H4 (cell line): ENCODE measurements around the gene POU2F1. TPM values are rescaled to one million over a fixed set of nuclear protein-coding genes. Genes with fewer than 3 reads are reported as not detected.

Source experiments
- DNase-seq: peaks from one replicate; pipeline ENCODE4 v3.0.0-alpha.2; 2015; ENCODE audit warnings: low spot score
- total RNA-seq: library from RNA; depleted of rRNA; stranded (reverse); fragments of >200 nt; shearing (Covaris generic); gene quantifications from 2 replicates; pipeline ENCODE4 v1.2.3, GENCODE V29; 2014

The POU2F1 gene
- total RNA-seq, 1 experiment from 2014 or later = 3.3 TPM

GRCh38 chr1:167272369-167272957, 51.8 kb downstream of the POU2F1 start:
- DNase-seq = no peak

DNA sequence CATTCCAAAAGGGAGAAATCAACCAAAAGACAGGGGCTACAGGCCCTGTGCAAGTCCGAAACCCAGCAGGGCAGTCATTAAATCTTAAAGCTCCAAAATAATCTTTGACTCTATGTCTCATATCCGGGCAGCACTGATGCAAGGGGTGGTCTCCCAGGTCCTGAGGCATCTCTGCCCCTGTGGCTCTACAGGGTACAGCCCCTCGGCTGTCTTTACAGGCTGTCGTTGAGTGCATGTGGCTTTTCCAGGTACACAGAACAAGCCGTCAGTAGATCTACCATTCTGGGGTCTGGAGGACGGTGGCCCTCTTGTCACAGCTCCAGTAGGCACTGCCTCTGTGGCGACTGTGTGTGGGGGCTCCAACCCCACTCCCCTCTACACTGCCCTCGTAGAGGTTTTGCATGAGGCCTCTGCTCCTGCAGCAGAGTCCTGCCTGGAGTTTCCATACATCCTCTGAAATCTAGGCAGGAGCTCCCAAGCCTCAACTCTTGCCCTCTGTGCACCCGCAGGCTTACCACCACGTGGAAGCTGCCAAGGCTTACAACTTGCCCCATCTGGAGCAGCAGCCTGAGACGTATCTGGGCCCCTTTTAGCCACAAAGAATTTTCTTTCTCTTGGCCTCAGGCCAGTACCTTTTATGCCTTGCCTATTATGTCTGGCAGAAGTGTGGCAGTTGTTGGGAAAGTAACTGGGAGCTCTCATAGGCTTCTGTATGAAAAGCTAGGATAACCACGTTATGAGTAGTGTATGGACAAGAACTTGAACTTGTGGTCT, 52.5 kb downstream of the POU2F1 start:
- DNase-seq = peak; percentile 90

DNA sequence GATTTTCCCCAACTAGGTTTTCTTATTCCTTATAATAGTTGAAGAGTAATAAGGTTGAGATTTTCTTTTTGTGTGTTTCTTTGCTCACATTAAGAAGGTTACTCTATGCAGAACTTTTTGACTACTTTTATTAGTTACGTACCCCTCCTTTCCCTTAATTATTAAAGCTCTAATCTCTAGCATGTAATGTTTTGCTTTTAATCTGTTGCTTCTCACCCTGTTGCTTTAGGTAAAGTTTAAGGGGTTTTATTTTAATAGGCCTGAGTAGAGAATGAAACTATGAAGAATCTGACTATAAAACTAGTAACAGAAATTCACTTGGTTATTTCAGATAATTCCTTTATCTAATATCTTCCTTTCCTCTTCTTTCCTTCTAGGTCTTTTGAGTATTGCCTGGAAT, 53.4 kb downstream of the POU2F1 start:
- DNase-seq = no peak

GRCh38 chr1:167276969-167277368, 56.3 kb downstream of the POU2F1 start:
- DNase-seq = no peak

GRCh38 chr1:167278497-167278896, 57.8 kb downstream of the POU2F1 start:
- no peak for DNase-seq

DNA sequence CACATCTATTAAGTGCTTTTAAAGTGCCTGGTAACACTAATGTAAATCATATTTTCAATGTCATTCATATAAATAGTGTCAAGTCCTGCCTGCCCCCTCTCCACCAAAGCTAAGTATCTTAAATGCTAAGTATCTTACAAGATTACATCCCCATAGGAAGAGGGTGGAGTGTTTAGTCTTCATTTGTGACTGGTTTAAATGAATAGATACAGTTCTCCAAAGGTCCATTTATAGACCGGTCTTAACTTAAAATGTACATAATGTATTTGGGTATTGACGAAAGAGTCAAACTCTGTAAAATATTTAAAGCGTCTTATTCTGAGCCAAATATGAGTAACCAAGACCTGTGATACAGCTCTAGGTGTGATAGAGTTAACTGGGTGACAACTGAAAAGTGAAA, 60.2 kb downstream of the POU2F1 start:
- no peak for DNase-seq

DNA sequence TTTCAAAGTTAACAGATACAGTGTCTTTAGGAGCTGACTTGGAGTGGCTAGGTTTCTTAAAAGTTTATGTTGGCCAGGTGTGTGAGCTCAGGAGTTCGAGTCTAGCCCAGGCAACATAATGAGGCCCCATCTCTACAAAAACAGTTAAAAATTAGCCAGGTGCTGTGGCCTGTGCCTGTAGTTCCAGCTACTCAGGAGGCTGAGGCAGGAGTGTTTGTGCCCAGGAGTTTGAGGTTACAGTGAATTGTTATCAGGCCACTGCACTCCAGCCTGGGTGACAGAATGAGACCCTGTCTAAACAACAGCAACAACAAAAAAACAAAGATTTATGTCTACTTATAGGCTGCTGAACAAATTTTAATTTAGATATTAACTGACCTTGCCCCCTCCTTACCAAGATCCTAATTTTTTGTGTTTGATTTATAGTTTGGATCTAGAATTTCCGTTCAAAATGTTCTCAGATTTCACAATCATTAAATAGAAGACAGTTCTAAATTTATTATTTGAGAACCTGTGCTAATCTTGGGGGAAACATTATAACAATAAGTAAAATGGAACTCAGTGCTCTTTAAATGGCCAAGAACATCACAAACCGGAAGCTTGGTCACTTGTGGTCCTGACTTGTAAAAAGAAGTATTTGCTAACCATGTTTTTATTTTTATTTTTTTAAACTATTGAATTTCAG, 67.8 kb downstream of the POU2F1 start:
- no peak for DNase-seq

GRCh38 chr1:167289075-167289442, 68.4 kb downstream of the POU2F1 start:
- no peak for DNase-seq

DNA sequence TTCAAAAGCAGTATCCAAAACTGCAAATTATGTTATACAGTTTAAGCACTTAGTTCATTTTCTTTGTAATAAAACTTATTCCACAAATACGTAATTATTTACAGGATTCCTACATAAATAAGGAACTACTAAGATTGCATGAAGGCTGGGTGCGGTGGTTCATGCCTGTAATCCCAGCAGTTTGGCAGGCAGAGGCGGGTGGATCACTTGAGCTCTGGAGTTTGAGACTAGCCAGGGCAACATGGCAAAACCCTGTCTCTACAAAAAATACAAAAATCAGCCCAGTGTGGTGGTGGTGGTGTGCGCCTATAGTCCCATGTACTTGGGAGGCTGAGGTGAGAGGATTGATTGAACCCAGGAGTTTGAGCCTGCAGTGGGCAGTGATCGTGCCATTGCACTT, 69.3 kb downstream of the POU2F1 start:
- DNase-seq = no peak

- DNase-seq = no peak
Observed at GRCh38 chr1:167291539-167292185, 71.0 kb downstream of the POU2F1 start.

- DNase-seq = no peak
Observed at GRCh38 chr1:167292216-167292615, 71.5 kb downstream of the POU2F1 start.

- DNase-seq = no peak
Observed at GRCh38 chr1:167293057-167293456, 72.4 kb downstream of the POU2F1 start.

DNA sequence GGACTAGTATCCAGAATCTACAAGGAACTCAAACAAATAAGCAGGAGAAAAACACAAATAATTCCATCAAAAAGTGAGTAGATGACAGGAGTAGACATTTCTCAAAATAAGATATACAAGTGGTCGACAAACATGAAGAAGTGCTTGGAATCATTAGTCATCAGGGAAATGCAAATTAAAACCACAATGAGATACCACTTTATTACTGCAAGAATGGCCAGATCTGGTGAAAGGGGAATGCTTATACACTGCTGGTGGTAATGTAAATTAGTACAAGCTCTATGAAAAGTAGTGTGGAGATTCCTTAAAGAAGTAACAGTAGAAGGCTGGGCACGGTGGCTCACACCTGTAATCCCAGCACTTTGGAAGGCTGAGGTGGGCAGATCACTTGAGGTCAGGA, 73.8 kb downstream of the POU2F1 start:
- DNase-seq = peak; percentile 15

- no peak for DNase-seq
Observed at GRCh38 chr1:167297222-167298214, 76.8 kb downstream of the POU2F1 start.

DNA sequence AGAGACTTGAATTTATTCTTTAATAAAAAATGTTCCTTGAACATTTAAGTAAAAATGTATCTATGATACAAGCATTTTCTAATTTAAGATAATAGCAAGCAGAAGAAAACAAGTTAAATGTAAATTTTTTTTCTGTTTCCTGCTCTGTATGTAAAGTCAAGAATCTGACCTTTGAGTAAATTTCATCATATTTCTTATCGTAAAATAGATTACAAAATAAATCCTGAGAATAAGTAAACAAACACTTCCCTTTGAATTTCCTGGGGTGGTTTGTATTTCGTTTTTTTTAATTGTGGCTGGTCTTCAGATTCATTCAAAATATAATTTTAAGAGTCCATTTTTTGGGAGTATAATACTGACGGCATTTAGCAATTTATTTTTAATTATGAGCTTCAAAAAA, 77.6 kb downstream of the POU2F1 start:
- DNase-seq = no peak

DNA sequence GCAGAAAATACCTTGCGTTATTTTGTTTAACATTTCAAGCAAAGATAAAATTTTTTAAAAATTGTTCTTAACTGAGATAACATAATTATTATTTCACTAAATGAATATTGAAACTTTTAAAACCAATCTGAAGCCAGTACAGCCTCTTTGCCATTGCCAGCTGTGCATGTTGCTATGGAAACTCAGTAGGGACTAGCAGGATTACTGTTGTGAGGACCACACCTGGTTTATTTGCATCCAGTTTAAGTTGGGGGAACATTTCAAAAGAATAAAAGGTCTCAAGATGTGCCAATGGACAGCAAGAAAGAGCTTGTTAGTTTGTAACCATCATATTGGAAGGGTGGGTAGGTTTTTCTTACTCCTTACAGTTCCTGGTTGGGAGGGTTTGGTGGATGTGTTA, 80.7 kb downstream of the POU2F1 start:
- no peak for DNase-seq

DNA sequence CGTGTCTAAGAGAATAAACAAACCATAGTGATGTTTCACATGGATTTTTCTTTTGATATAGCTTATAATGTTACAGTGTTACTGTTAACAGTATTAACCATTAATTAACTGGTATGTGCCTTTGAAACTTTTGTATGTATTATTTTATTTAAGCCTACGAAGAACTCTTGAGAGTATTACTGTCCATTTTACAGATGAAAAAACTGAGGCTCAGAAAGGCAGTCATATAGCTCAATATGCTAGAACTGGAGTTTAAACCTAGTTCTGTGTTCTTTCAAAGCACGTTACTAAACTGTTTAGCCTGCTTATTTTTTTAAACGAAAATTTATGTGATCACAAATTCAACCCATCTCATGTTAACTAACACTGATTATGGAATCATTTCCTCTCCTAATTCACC, 83.5 kb downstream of the POU2F1 start:
- DNase-seq = no peak

- no peak for DNase-seq
Observed at GRCh38 chr1:167305059-167305705, 84.5 kb downstream of the POU2F1 start.

- DNase-seq = no peak
Observed at GRCh38 chr1:167305706-167306277, 85.1 kb downstream of the POU2F1 start.

DNA sequence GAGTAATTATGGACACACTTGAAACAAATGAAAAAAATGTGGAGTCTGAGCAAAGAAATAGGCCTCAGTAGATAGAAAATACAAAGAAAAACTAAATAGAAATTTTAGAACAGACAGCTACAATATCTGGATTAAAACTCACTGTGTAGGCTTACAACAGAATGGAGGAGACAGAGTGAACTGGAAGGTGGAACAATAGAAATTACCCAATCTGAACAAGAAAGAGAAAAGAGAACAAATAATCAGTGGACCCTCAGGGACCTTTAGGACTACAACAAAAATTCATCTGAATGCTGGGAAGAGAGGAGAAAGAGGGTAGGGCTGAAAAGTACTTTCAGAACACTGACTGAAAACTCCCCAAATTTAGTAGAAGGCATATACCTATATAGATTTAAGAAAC, 90.0 kb downstream of the POU2F1 start:
- DNase-seq = no peak

DNA sequence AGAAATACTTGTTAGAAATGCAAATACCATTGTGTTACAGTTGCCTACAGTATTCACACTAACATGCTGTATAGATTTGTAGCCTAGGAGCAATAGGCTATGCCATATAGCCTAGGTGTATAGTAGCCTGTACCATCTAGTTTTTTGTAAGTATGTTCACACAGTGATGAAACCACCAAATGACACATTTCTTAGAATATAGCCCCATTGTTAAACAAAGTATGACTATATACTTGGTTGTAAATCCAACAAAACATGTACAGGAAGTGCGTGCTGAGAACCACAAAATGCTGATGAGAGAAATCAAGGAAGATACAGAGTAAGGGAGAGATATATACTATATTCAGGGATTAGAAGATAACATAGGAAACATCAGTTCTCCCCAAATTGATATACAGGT, 92.2 kb downstream of the POU2F1 start:
- DNase-seq = no peak
